Urinary bladder (tissue), 4 donors: ENCODE measurements around the gene FAM3A. TPM values are rescaled to one million over a fixed set of nuclear protein-coding genes. Genes with fewer than 3 reads are reported as not detected.

Experiments used
- DNase-seq: peaks from one replicate; pipeline ENCODE4 v3.0.0-alpha.2; 2015; ENCODE audit errors: extremely low spot score
- H3K27ac ChIP-seq: one replicate; pipeline ENCODE4 v1.5.1; 2013; ENCODE audit warnings: low read depth, mild to moderate bottlenecking, moderate library complexity
- H3K36me3 ChIP-seq: one replicate; pipeline ENCODE4 v1.6.1; 2013; ENCODE audit warnings: mild to moderate bottlenecking, moderate library complexity; ENCODE audit not compliant: insufficient read depth
- H3K4me1 ChIP-seq: one replicate; pipeline ENCODE4 v1.6.1; 2013; ENCODE audit warnings: mild to moderate bottlenecking, moderate library complexity; ENCODE audit not compliant: insufficient read depth
- H3K4me3 ChIP-seq: one replicate; pipeline ENCODE4 v1.5.1; 2013; ENCODE audit warnings: low read depth, low read length
- WGBS: extraction: QIAGEN DNeasy Blood & Tissue Kit; methylation state at CpG from one replicate; pipeline ENCODE4 v1.1.7; 2013; 5-methylcytosine and 5-hydroxymethylcytosine counted together
- polyA plus RNA-seq: library from polyadenylated mRNA; stranded (reverse); fragments of 200-250 nt; gene quantifications from one replicate; pipeline ENCODE4 v1.2.3, GENCODE V29; 2013
- total RNA-seq: library from RNA; depleted of rRNA; stranded (reverse); fragments of >200 nt; gene quantifications from one replicate; pipeline ENCODE4 v1.2.3, GENCODE V29; 2014
- donor health status: healthy with polysubstance abuse.
- donor health status: healthy.

Gene FAM3A
- total and polyA plus RNA-seq, 2 donors: 11.2 to 67.8 TPM

GRCh38 chrX:154525606-154526490, 9.8 kb upstream of the FAM3A start:
- Histone ChIP-seq H3K4me1 (no peaks in the 10 kb centered on the region), H3K36me3 (no peaks in the 10 kb centered on the region), H3K27ac (peak overlapping the region; percentile 28), H3K4me3 (no peak overlapping the region)
- DNase-seq: no peak
- 81% methylated on average over 14 of the region's 14 CpGs for WGBS

- H3K4me3 ChIP-seq: no peak overlapping the region
- no peaks in the 10 kb centered on the region for H3K4me1 ChIP-seq
- H3K36me3 ChIP-seq: no peaks in the 10 kb centered on the region
- DNase-seq: no peak
- H3K27ac ChIP-seq: no peak overlapping the region
- 90% methylated on average over 8 of the region's 8 CpGs for WGBS
Measured at GRCh38 chrX:154519389-154519788, 3.4 kb upstream of the FAM3A start.

GRCh38 chrX:154517101-154517781, 1.2 kb upstream of the FAM3A start:
- Histone ChIP-seq H3K36me3 (no peaks in the 10 kb centered on the region), H3K4me3 (no peak overlapping the region), H3K4me1 (no peaks in the 10 kb centered on the region), H3K27ac (peak overlapping the region; percentile 91)
- 20% methylated on average over 25 of the region's 25 CpGs for WGBS
- no peak for DNase-seq

- Histone ChIP-seq H3K4me1 (no peaks in the 10 kb centered on the region), H3K4me3 (peak overlapping the region; percentile 15), H3K36me3 (no peaks in the 10 kb centered on the region), H3K27ac (peak overlapping the region; percentile 91)
- DNase-seq: peak; percentile 59
- 2% methylated on average over 19 of the region's 19 CpGs for WGBS
Measured at GRCh38 chrX:154516656-154517100, 646 bp upstream of the FAM3A start.

- 15% methylated on average over 34 of the region's 34 CpGs for WGBS
- Histone ChIP-seq H3K36me3 (no peaks in the 10 kb centered on the region), H3K4me3 (peak overlapping the region; percentile 59), H3K27ac (peak overlapping the region; percentile 89), H3K4me1 (no peaks in the 10 kb centered on the region)
- DNase-seq: no peak
Measured at GRCh38 chrX:154515090-154515965, 704 bp downstream of the FAM3A start.

- Histone ChIP-seq H3K4me1 (no peaks in the 10 kb centered on the region), H3K27ac (no peak overlapping the region), H3K36me3 (no peaks in the 10 kb centered on the region), H3K4me3 (no peak overlapping the region)
- 94% methylated on average over 2 of the region's 2 CpGs for WGBS
- DNase-seq: no peak
Measured at GRCh38 chrX:154513716-154514115, 2.3 kb downstream of the FAM3A start.

GRCh38 chrX:154512879-154513553, 3.0 kb downstream of the FAM3A start:
- DNase-seq: no peak
- 93% methylated on average over 16 of the region's 16 CpGs for WGBS
- Histone ChIP-seq H3K36me3 (no peaks in the 10 kb centered on the region), H3K27ac (no peak overlapping the region), H3K4me3 (no peak overlapping the region), H3K4me1 (no peaks in the 10 kb centered on the region)

- no peaks in the 10 kb centered on the region for H3K36me3 ChIP-seq
- no peak overlapping the region for H3K27ac ChIP-seq
- 74% methylated on average over 12 of the region's 12 CpGs for WGBS
- no peak overlapping the region for H3K4me3 ChIP-seq
- no peaks in the 10 kb centered on the region for H3K4me1 ChIP-seq
- DNase-seq: no peak
Measured at GRCh38 chrX:154511761-154512160, 4.3 kb downstream of the FAM3A start.

GRCh38 chrX:154509455-154509854, 6.6 kb downstream of the FAM3A start:
- H3K27ac ChIP-seq: no peak overlapping the region
- no peak for DNase-seq
- no peak overlapping the region for H3K4me3 ChIP-seq
- H3K4me1 ChIP-seq: no peaks in the 10 kb centered on the region
- 98% methylated on average over 5 of the region's 5 CpGs for WGBS
- no peaks in the 10 kb centered on the region for H3K36me3 ChIP-seq

- Histone ChIP-seq H3K4me3 (no peak overlapping the region), H3K4me1 (no peaks in the 10 kb centered on the region), H3K36me3 (no peaks in the 10 kb centered on the region), H3K27ac (no peak overlapping the region)
- DNase-seq: no peak
- 93% methylated on average over 13 of the region's 13 CpGs for WGBS
Measured at GRCh38 chrX:154508384-154508745, 7.7 kb downstream of the FAM3A start.

GRCh38 chrX:154507673-154508383, 8.2 kb downstream of the FAM3A start:
- DNase-seq: no peak
- H3K27ac ChIP-seq: no peak overlapping the region
- H3K4me3 ChIP-seq: no peak overlapping the region
- H3K36me3 ChIP-seq: no peaks in the 10 kb centered on the region
- WGBS: 85% methylated on average over 24 of the region's 24 CpGs
- no peaks in the 10 kb centered on the region for H3K4me1 ChIP-seq

GRCh38 chrX:154506483-154507332, 9.3 kb downstream of the FAM3A start:
- 90% methylated on average over 37 of the region's 37 CpGs for WGBS
- H3K27ac ChIP-seq: no peak overlapping the region
- no peak overlapping the region for H3K4me3 ChIP-seq
- H3K36me3 ChIP-seq: no peaks in the 10 kb centered on the region
- no peak for DNase-seq
- H3K4me1 ChIP-seq: no peaks in the 10 kb centered on the region
